Measurements from ENCODE around the gene PPP2R5A.

- TF ChIP-seq TAF1 (IDR thresholded peaks at IDR 0.05; ENCODE audit: borderline replicate concordance, low read depth, low read length) (no peak), CTCF (IDR thresholded peaks at IDR 0.05) (no peak), REST (IDR thresholded peaks at IDR 0.05; ENCODE audit: low read depth, low read length) (no peak), USF2 (IDR thresholded peaks at IDR 0.05; ENCODE audit: borderline replicate concordance, low read depth, low read length) (no peak), POLR2AphosphoS5 (IDR thresholded peaks at IDR 0.05; ENCODE audit: low read depth, low read length) (no peak), MAX (IDR thresholded peaks at IDR 0.05; ENCODE audit: low read depth) (no peak)
These were observed 1.5 kb upstream of the PPP2R5A start for GRCh38 chr1:212283741-212284140.
